HG03135 (cell line): Measurements from ENCODE around the gene PEX14.

Experiments
- ATAC-seq: cut with Tn5 transposase; IDR thresholded peaks from one replicate; pipeline ENCODE4 v1.9.1; 2021; ENCODE audit warnings: mild to moderate bottlenecking, moderate library complexity; ENCODE audit not compliant: unreplicated experiment

Gene PEX14

GRCh38 chr1:10586125-10586524 is 111.4 kb downstream of the PEX14 start:
- ATAC-seq, result no peak

- ATAC-seq, result no peak
Measured at GRCh38 chr1:10588640-10589039, 113.9 kb downstream of the PEX14 start.

- ATAC-seq, result no peak
Measured at GRCh38 chr1:10589074-10589473, 114.3 kb downstream of the PEX14 start.

- no peak for ATAC-seq
Measured at GRCh38 chr1:10591010-10591409, 116.3 kb downstream of the PEX14 start.

GRCh38 chr1:10592373-10592772 is 117.6 kb downstream of the PEX14 start:
- no peak for ATAC-seq

GRCh38 chr1:10593750-10594149 is 119.0 kb downstream of the PEX14 start:
- no peak for ATAC-seq

GRCh38 chr1:10594595-10595223 is 120.0 kb downstream of the PEX14 start:
- ATAC-seq, result no peak

- ATAC-seq, result no peak
Measured at GRCh38 chr1:10596780-10597179, 122.0 kb downstream of the PEX14 start.

- ATAC-seq, result no peak
Measured at GRCh38 chr1:10597492-10598388, 123.0 kb downstream of the PEX14 start.

GRCh38 chr1:10598389-10598702 is 123.6 kb downstream of the PEX14 start:
- no peak for ATAC-seq

- ATAC-seq, result no peak
Measured at GRCh38 chr1:10599194-10599861, 124.6 kb downstream of the PEX14 start.

- no peak for ATAC-seq
Measured at GRCh38 chr1:10601342-10602070, 126.8 kb downstream of the PEX14 start.

- ATAC-seq, result no peak
Measured at GRCh38 chr1:10602936-10603335, 128.2 kb downstream of the PEX14 start.

- no peak for ATAC-seq
Measured at GRCh38 chr1:10604966-10605365, 130.2 kb downstream of the PEX14 start.

- ATAC-seq, result no peak
Measured at GRCh38 chr1:10606064-10606463, 131.3 kb downstream of the PEX14 start.

GRCh38 chr1:10607228-10607627 is 132.5 kb downstream of the PEX14 start:
- ATAC-seq, result no peak

GRCh38 chr1:10608690-10609089 is 133.9 kb downstream of the PEX14 start:
- no peak for ATAC-seq

GRCh38 chr1:10610901-10611600 is 136.3 kb downstream of the PEX14 start:
- no peak for ATAC-seq

GRCh38 chr1:10612436-10613160 is 137.8 kb downstream of the PEX14 start:
- ATAC-seq, result no peak

- ATAC-seq, result no peak
Measured at GRCh38 chr1:10613340-10613739, 138.6 kb downstream of the PEX14 start.
